ENCODE results near the gene BIRC5. TPM values are rescaled to one million over a fixed set of nuclear protein-coding genes. Genes with fewer than 3 reads are reported as not detected.

BIRC5 gene
- total RNA-seq, 2 experiments from 2014 or later: 100 to 107 TPM

DNA sequence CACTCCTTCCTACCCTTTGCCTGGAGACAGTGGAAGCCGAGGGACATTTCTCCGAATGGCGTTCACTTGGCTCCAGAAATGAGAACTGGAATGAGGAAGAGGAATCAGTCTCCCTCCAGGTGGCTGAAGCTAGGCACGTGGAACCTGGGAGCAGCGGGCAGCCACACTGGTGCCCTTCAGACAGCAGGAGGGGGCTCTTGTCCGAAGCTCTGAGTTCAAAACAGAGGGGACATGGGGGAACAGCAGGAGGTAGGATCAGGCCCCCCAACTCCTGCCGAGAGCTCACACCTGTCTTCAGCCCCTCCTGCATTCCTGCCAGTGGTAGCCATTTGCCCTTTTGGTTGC lies 58.8 kb downstream of the BIRC5 start:
- no peak for ATAC-seq
- CTCF ChIA-PET: interaction anchor here (0.6 to 3.0 kb wide), 4 partner anchors 16 to 183 kb away, joined by 4 to 16 read pairs (median 6); no protein-coding TSS in a partner anchor

GRCh38 chr17:78273813-78274212 lies 59.8 kb downstream of the BIRC5 start:
- Mint-ChIP-seq H3K4me3 (no peak overlapping the region), H3K27me3 (no peaks in the 10 kb centered on the region), H3K36me3 (ENCODE audit: low read depth) (no peaks in the 10 kb centered on the region), H3K9me3 (ENCODE audit: low read depth) (no peaks in the 10 kb centered on the region), H3K4me1 (peaks cover 40% of the 10 kb centered on the region), H3K27ac (no peak overlapping the region)
- ChIA-PET CTCF (interaction anchor here (0.6 to 0.7 kb wide), 2 partner anchors 17 to 18 kb away, joined by 3 read pairs; no protein-coding TSS in a partner anchor), POLR2A (no interaction called here)
- DNase-seq (no peak), ATAC-seq (no peak)
- intact Hi-C loops (cut with DNase I, micrococcal nuclease): no loop called here

More for the DNA sequence above, 58.8 kb downstream of the BIRC5 start:
- Mint-ChIP-seq H3K27ac (peak overlapping the region; percentile 31), H3K36me3 (ENCODE audit: low read depth) (no peaks in the 10 kb centered on the region), H3K27me3 (no peaks in the 10 kb centered on the region), H3K4me1 (peaks cover 38% of the 10 kb centered on the region), H3K9me3 (ENCODE audit: low read depth) (no peaks in the 10 kb centered on the region), H3K4me3 (no peak overlapping the region)
- no peak for DNase-seq
- POLR2A ChIA-PET: no interaction called here
- intact Hi-C loops (cut with DNase I, micrococcal nuclease): no loop called here

Other genes with a start within 250 kb of the BIRC5 start
- 100 to 1,000 TPM; 138 to 145 TPM for gene TMC6, start 85.5 kb upstream of the BIRC5 start, total RNA-seq
- 100 to 1,000 TPM; 123 to 139 TPM for gene TMC8, start 83.5 kb upstream of the BIRC5 start, total RNA-seq
- gene C17orf99, start 67.9 kb upstream of the BIRC5 start, total RNA-seq: not detected
- 10 to 100 TPM; 79.1 to 89.2 TPM for gene SYNGR2, start 45.7 kb upstream of the BIRC5 start, total RNA-seq
- 100 to 1,000 TPM; 157 to 195 TPM for gene TK1, start 27.2 kb upstream of the BIRC5 start, total RNA-seq
- 10 to 100 TPM; 26.3 to 26.7 TPM for gene AFMID, start 26.9 kb upstream of the BIRC5 start, total RNA-seq
- gene TMEM235, start 17.4 kb downstream of the BIRC5 start, total RNA-seq: not detected
- gene SOCS3, start 145.8 kb downstream of the BIRC5 start, total RNA-seq: 100 to 1,000 TPM; 150 to 162 TPM
- gene PGS1, start 164.4 kb downstream of the BIRC5 start, total RNA-seq: 10 to 100 TPM; 73.3 to 75.0 TPM